Hair follicular keratinocyte (primary cell): ENCODE results near the gene PRPS1. TPM values are rescaled to one million over a fixed set of nuclear protein-coding genes. Genes with fewer than 3 reads are reported as not detected.

ENCODE experiments used
- total RNA-seq: library from RNA; depleted of rRNA; stranded (reverse); fragments of >200 nt; gene quantifications from 2 replicates; pipeline ENCODE4 v1.2.3, GENCODE V29; 2015

Gene PRPS1
- 17.8 and 27.5 TPM in 2 replicates for total RNA-seq

GRCh38 chrX:107627838-107628661 is at the start of gene PRPS1:
Gene PRPS1 (plus strand): TSS chrX:107628510. CDS start chrX:107628629, 119 bp downstream.

Other genes starting within 250 kb of the PRPS1 start
- not detected in 2 replicates for gene FRMPD3, start 178.9 kb upstream of the PRPS1 start, total RNA-seq
- gene TSC22D3, start 147.3 kb downstream of the PRPS1 start, total RNA-seq = 29.1 and 70.4 TPM in 2 replicates
- not detected in 2 replicates for gene NCBP2L, start 149.2 kb downstream of the PRPS1 start, total RNA-seq
- 7.5 and 14.1 TPM in 2 replicates for gene MID2, start 197.4 kb downstream of the PRPS1 start, total RNA-seq